Aorta (tissue), 5 donors: ENCODE measurements around the gene NALCN. TPM values are rescaled to one million over a fixed set of nuclear protein-coding genes. Genes with fewer than 3 reads are reported as not detected.

Source experiments
- ATAC-seq: fragments of 200-7000 bp; cut with Tn5 transposase; one replicate; pipeline ENCODE4 v1.9.1; 2022; ENCODE audit warnings: moderate library complexity; ENCODE audit not compliant: low FRiP score
- DNase-seq, 2 donors: peaks; one replicate each; pipeline ENCODE4 v3.0.0-alpha.2; 2020
- H3K27ac ChIP-seq, 2 donors: one replicate each; pipeline ENCODE4 v1.5.1; 2013; ENCODE audit warnings: low read length in 2 of 2, mild to moderate bottlenecking in 2 of 2, moderate library complexity in 2 of 2, control low read depth in 1 of 2, inconsistent platforms in 1 of 2, low read depth in 1 of 2
- H3K27me3 ChIP-seq, 2 donors: one replicate each; pipeline ENCODE4 v1.6.1; 2013; ENCODE audit warnings: control low read depth in 1 of 2, low read length in 1 of 2, mild to moderate bottlenecking in 1 of 2, moderate library complexity in 1 of 2; ENCODE audit not compliant: insufficient read depth in 2 of 2, control insufficient read depth in 1 of 2
- H3K36me3 ChIP-seq, 2 donors: one replicate each; pipeline ENCODE4 v1.6.1; 2013; ENCODE audit warnings: control low read depth in 1 of 2, low read length in 1 of 2, mild to moderate bottlenecking in 1 of 2; ENCODE audit not compliant: insufficient read depth in 2 of 2, control insufficient read depth in 1 of 2
- H3K4me1 ChIP-seq, 2 donors: one replicate each; pipeline ENCODE4 v1.6.1; 2013; ENCODE audit warnings: low read length in 2 of 2, control low read depth in 1 of 2, mild to moderate bottlenecking in 1 of 2, moderate library complexity in 1 of 2; ENCODE audit not compliant: insufficient read depth in 2 of 2, control insufficient read depth in 1 of 2
- H3K4me3 ChIP-seq, 2 donors: one replicate each; pipeline ENCODE4 v1.5.1; 2013; ENCODE audit warnings: low read length in 2 of 2, control low read depth in 1 of 2, mild to moderate bottlenecking in 1 of 2
- H3K9me3 ChIP-seq: one replicate; pipeline ENCODE4 v1.6.1; 2013; ENCODE audit warnings: mild to moderate bottlenecking, low read length; ENCODE audit not compliant: control insufficient read depth
- WGBS, 2 donors: extraction: QIAGEN DNeasy Blood & Tissue Kit; methylation state at CpG; one replicate each; pipeline ENCODE4 v1.1.7; 2013; 5-methylcytosine and 5-hydroxymethylcytosine counted together
- intact Hi-C, 2 donors: fragments of 100-400 bp; cut with DNase I; formaldehyde crosslinking; loops; one replicate each; pipeline versions ENCODE4 v1.14.2 to v1.15.0; 2022
- polyA plus RNA-seq, 2 donors: library from polyadenylated mRNA; stranded (reverse); fragments of 200-250 nt; gene quantifications; one replicate each; pipeline ENCODE4 v1.2.3, GENCODE V29; 2013
- total RNA-seq, 2 donors: library from RNA; stranded (reverse); fragmentation: NEBNext Ultra II Directional; extraction: Animal tissue kit (Norgen Biotek cat#: 25700); gene quantifications; one replicate each; pipeline ENCODE4 v1.2.1, GENCODE V29; 2021
- donor health status: healthy with polysubstance abuse.
- donor health status: Bipolar disorder and iron deficiency.
- donor health status: DM: no; HTN: no; CAD: no.
- donor health status: DM: no; HTN: no; CAD: no.
- donor health status: DM: yes; HTN: yes; CAD: no.

The NALCN gene
- total and polyA plus RNA-seq, 4 donors: 2.4 to 16.2 (median 8.2) TPM

- DNase-seq: no peak
- Histone ChIP-seq H3K27ac (no peak overlapping the region), H3K27me3 (no peaks in the 10 kb centered on the region), H3K9me3 (no peaks in the 10 kb centered on the region), H3K4me3 (no peak overlapping the region), H3K4me1 (peaks cover 1 to 6% of the 10 kb centered on the region in 2 donors), H3K36me3 (peaks cover 0 to 2% of the 10 kb centered on the region in 2 donors)
- WGBS, 2 donors: 66 to 69% methylated on average over 4 of the region's 4 CpGs
- no peak for ATAC-seq
- intact Hi-C loops: no loop called here
Measured at GRCh38 chr13:101209206-101209893, 207.0 kb downstream of the NALCN start.

GRCh38 chr13:101205408-101205807 is 210.9 kb downstream of the NALCN start:
- DNase-seq (no peak), ATAC-seq (no peak)
- intact Hi-C loops: no loop called here
- Histone ChIP-seq H3K36me3 (peaks cover 0 to 2% of the 10 kb centered on the region in 2 donors), H3K27me3 (no peaks in the 10 kb centered on the region), H3K4me3 (no peak overlapping the region), H3K27ac (no peak overlapping the region), H3K9me3 (no peaks in the 10 kb centered on the region), H3K4me1 (peaks cover 0 to 6% of the 10 kb centered on the region in 2 donors)
- WGBS, 2 donors: 64 to 71% methylated on average over 2 of the region's 2 CpGs

- no peaks in the 10 kb centered on the region for H3K27me3 ChIP-seq
- DNase-seq: no peak
- WGBS, 2 donors: 48 to 62% methylated on average over 1 of the region's 1 CpG
- H3K27ac ChIP-seq: no peak overlapping the region
- no peaks in the 10 kb centered on the region for H3K9me3 ChIP-seq
- peaks cover 0 to 2% of the 10 kb centered on the region in 2 donors for H3K36me3 ChIP-seq
- no peaks in the 10 kb centered on the region for H3K4me1 ChIP-seq
- no peak for ATAC-seq
- intact Hi-C loops: no loop called here
- no peak overlapping the region for H3K4me3 ChIP-seq
Measured at GRCh38 chr13:101204270-101205020, 211.9 kb downstream of the NALCN start.

- intact Hi-C loops: no loop called here
- H3K27ac ChIP-seq: no peak overlapping the region
- DNase-seq (no peak), ATAC-seq (no peak)
- H3K27me3 ChIP-seq: no peaks in the 10 kb centered on the region
- no peaks in the 10 kb centered on the region for H3K9me3 ChIP-seq
- WGBS, 2 donors: 72 to 80% methylated on average over 6 of the region's 6 CpGs
- H3K4me1 ChIP-seq: no peaks in the 10 kb centered on the region
- H3K4me3 ChIP-seq: no peak overlapping the region
- H3K36me3 ChIP-seq: no peaks in the 10 kb centered on the region
Measured at GRCh38 chr13:101202590-101202989, 213.7 kb downstream of the NALCN start.

- no peaks in the 10 kb centered on the region for H3K9me3 ChIP-seq
- no peaks in the 10 kb centered on the region for H3K36me3 ChIP-seq
- intact Hi-C loops: no loop called here
- no peaks in the 10 kb centered on the region for H3K4me1 ChIP-seq
- DNase-seq (no peak), ATAC-seq (peak; percentile 31)
- no peaks in the 10 kb centered on the region for H3K27me3 ChIP-seq
- H3K4me3 ChIP-seq: no peak overlapping the region
- H3K27ac ChIP-seq: no peak overlapping the region
- WGBS, 2 donors: 6 to 9% methylated on average over 3 of the region's 3 CpGs
Measured at GRCh38 chr13:101190976-101191375, 225.3 kb downstream of the NALCN start.

GRCh38 chr13:101190337-101190736 is 226.0 kb downstream of the NALCN start:
- no peak overlapping the region for H3K27ac ChIP-seq
- intact Hi-C loops: no loop called here
- no peak overlapping the region for H3K4me3 ChIP-seq
- H3K36me3 ChIP-seq: no peaks in the 10 kb centered on the region
- no peaks in the 10 kb centered on the region for H3K4me1 ChIP-seq
- ATAC-seq (peak; percentile 77), DNase-seq (no peak)
- H3K27me3 ChIP-seq: no peaks in the 10 kb centered on the region
- 83 to 89% methylated on average over 3 of the region's 3 CpGs for WGBS, 2 donors
- no peaks in the 10 kb centered on the region for H3K9me3 ChIP-seq

- Histone ChIP-seq H3K27ac (no peak overlapping the region), H3K4me1 (no peaks in the 10 kb centered on the region), H3K4me3 (no peak overlapping the region), H3K27me3 (no peaks in the 10 kb centered on the region), H3K9me3 (no peaks in the 10 kb centered on the region), H3K36me3 (no peaks in the 10 kb centered on the region)
- intact Hi-C loops: no loop called here
- DNase-seq (no peak), ATAC-seq (no peak)
- 90 to 95% methylated on average over 3 of the region's 3 CpGs for WGBS, 2 donors
Measured at GRCh38 chr13:101185606-101186005, 230.7 kb downstream of the NALCN start.

GRCh38 chr13:101181076-101181685 is 235.1 kb downstream of the NALCN start:
- no peak overlapping the region for H3K4me3 ChIP-seq
- intact Hi-C loops: no loop called here
- no peak for ATAC-seq
- 78 to 81% methylated on average over 9 of the region's 9 CpGs for WGBS, 2 donors
- peaks cover 0 to 2% of the 10 kb centered on the region in 2 donors for H3K36me3 ChIP-seq
- no peaks in the 10 kb centered on the region for H3K4me1 ChIP-seq
- no peaks in the 10 kb centered on the region for H3K27me3 ChIP-seq
- H3K9me3 ChIP-seq: no peaks in the 10 kb centered on the region
- no peak for DNase-seq
- no peak overlapping the region for H3K27ac ChIP-seq
